Fibroblast of lung (primary cell): ENCODE data around the gene LOC128125822.

Experiments used
- EZH2 ChIP-seq: IDR thresholded peaks from 2 replicates; pipeline ENCODE4 v1.5.1; 2012; ENCODE audit warnings: low read length, control low read depth, mild to moderate bottlenecking; ENCODE audit errors: missing control alignments
- TF ChIP-seq, protein P1 (sequence below), 2 donors: IDR thresholded peaks in 1 of 2; conservative IDR thresholded peaks in 1 of 2; 1 replicate in 1 of 2; 2 replicates in 1 of 2; pipeline ENCODE4 v1.5.1; 2011 to 2012; ENCODE audit warnings: low read length in 2 of 2, control low read depth in 1 of 2, inconsistent platforms in 1 of 2, low read depth in 1 of 2, mild to moderate bottlenecking in 1 of 2

- TF ChIP-seq, protein P1, sequence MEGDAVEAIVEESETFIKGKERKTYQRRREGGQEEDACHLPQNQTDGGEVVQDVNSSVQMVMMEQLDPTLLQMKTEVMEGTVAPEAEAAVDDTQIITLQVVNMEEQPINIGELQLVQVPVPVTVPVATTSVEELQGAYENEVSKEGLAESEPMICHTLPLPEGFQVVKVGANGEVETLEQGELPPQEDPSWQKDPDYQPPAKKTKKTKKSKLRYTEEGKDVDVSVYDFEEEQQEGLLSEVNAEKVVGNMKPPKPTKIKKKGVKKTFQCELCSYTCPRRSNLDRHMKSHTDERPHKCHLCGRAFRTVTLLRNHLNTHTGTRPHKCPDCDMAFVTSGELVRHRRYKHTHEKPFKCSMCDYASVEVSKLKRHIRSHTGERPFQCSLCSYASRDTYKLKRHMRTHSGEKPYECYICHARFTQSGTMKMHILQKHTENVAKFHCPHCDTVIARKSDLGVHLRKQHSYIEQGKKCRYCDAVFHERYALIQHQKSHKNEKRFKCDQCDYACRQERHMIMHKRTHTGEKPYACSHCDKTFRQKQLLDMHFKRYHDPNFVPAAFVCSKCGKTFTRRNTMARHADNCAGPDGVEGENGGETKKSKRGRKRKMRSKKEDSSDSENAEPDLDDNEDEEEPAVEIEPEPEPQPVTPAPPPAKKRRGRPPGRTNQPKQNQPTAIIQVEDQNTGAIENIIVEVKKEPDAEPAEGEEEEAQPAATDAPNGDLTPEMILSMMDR (conservative IDR thresholded peaks at IDR 0.05 in 1 of 2, IDR thresholded peaks at IDR 0.05 in 1 of 2; ENCODE audit: low read depth in 1 of 2, low read length in 2 of 2): no peak
- no peak for TF ChIP-seq EZH2
Observed at GRCh38 chr6:63537201-63537958, 34.9 kb upstream of the LOC128125822 start.
